NCI-H1694 (cell line): ENCODE data around the gene H3-3A.
"Not testable (repeated sequence)": the region's sequence is repeated elsewhere in the genome, so short reads cannot be mapped to it uniquely, and the experiment has no call there.

Source experiments
- DNase-seq: peaks from one replicate; lab custom pipeline; 2025; lab: John Stamatoyannopoulos, UW

Gene H3-3A

DNA sequence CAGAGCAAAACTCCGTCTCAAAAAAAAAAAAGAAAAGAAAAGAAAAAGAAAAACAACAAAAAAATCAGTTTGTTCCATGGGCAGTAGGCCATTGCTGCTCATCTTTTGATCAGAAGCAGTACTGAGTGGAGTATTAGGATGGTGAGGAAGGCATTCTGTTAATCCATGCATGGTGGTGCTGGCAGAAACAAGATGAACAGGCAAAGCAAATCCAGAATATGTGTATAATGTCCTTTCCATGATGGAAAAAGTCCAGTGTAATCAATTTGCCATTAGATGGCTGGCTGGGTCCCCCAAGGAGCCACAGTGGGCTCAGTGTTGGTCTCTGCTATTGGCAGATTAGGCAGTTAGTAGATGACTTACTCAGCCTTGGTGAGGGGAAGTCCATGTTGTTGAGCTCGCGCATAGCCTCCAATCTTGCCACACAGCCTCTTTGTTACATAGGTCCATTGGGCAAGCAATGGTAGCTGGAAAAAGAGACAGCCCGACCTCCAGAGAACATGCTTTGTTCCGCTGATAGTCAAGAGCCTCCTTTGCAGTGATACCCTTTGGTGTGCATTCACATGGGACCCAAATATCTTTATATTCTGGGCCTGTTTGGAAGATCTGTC lies 23.3 kb downstream of the H3-3A start:
- DNase-seq: no peak

DNA sequence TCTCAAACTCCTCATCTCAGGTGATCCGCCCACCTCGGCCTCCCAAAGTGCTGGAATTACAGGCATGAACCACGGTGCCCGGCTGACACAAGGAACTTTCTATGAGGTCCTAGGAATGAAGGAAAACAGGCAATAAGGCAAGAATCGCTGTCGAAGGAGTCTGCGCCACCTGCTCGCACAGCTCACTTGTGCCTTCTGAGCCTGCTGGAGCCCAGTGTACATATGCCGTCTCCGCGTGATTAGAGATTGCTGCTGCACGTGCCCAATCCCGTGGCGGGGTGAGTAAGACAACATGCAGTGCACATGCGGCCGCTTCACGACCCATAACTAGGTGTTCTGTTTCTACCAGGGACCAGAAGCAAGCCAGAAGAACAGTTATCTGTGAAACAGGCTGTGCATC lies 24.3 kb downstream of the H3-3A start:
- DNase-seq: no peak

- no peak for DNase-seq
Observed at GRCh38 chr1:226091461-226091860, 28.9 kb downstream of the H3-3A start.

GRCh38 chr1:226092048-226092820 lies 29.7 kb downstream of the H3-3A start:
- DNase-seq: not testable (repeated sequence)

- DNase-seq: no peak
Observed at GRCh38 chr1:226092965-226093364, 30.4 kb downstream of the H3-3A start.

DNA sequence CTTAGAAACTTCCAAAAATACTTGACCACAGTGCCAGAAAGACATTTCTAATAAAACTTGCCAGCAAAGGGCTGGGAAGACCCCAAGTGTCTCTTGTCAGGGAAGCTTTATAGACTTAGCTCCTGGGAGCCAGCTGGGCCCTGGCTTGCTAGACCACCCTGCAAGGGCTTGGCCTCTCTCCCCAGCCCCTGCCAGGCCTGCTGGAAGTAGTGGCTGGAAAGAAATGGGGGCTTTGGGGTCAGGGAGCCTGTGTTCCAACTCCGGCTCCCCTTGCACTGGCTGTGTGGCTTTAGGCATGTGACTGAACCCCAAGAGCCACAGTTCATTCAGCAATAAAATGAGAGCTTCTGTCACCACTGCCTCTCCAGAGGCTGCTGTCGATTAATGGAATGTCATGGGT lies 31.1 kb downstream of the H3-3A start:
- DNase-seq: no peak

DNA sequence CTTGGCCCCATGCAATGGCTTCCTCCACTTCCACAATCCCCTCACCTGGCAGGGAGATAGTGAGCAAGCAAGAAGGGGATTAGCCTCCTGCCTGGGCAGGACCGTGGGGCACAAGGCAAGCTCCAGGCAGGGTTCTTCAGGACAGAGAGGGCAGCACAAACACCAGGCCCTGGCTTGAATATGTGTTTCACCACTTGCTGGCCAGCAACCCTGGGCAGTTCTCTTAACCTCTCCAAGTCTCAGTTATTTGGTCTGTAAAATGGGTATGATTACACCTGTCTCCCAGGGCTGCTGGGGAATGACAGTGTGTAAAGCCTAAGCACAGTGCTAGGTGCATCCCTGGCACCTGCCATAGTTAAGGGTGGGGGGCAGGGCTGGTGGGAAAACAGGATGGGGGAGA lies 31.9 kb downstream of the H3-3A start:
- DNase-seq: no peak

DNA sequence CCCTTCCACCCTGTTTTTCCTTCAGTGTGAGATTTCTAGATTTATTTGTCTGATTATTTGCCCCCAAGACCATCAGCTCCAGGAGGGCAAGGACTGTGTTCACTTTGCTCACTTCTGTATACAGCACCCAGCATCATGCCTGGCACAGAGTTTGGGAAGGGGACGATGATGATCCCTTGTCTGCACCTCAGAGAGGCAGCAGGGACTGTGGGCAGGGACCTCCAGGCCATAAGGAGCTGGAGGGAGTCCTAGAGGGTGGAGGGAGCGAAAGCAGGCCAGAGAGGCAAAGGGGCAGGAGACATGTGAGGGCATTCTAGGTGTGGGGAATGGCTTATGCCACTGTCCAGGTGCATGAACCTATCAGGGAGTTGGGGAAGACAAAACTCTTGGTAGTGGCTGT lies 32.8 kb downstream of the H3-3A start:
- no peak for DNase-seq

GRCh38 chr1:226097866-226098625 lies 35.5 kb downstream of the H3-3A start:
- DNase-seq: no peak

GRCh38 chr1:226098870-226099835 lies 36.6 kb downstream of the H3-3A start:
- no peak for DNase-seq

GRCh38 chr1:226100436-226101391 lies 38.2 kb downstream of the H3-3A start:
- no peak for DNase-seq

GRCh38 chr1:226104671-226105121 lies 42.2 kb downstream of the H3-3A start:
- no peak for DNase-seq

GRCh38 chr1:226107471-226108460 lies 45.2 kb downstream of the H3-3A start:
- DNase-seq: no peak

GRCh38 chr1:226108935-226109828 lies 46.7 kb downstream of the H3-3A start:
- DNase-seq: no peak

- DNase-seq: peak; percentile 86
Observed at GRCh38 chr1:226109829-226110248, 47.3 kb downstream of the H3-3A start.

DNA sequence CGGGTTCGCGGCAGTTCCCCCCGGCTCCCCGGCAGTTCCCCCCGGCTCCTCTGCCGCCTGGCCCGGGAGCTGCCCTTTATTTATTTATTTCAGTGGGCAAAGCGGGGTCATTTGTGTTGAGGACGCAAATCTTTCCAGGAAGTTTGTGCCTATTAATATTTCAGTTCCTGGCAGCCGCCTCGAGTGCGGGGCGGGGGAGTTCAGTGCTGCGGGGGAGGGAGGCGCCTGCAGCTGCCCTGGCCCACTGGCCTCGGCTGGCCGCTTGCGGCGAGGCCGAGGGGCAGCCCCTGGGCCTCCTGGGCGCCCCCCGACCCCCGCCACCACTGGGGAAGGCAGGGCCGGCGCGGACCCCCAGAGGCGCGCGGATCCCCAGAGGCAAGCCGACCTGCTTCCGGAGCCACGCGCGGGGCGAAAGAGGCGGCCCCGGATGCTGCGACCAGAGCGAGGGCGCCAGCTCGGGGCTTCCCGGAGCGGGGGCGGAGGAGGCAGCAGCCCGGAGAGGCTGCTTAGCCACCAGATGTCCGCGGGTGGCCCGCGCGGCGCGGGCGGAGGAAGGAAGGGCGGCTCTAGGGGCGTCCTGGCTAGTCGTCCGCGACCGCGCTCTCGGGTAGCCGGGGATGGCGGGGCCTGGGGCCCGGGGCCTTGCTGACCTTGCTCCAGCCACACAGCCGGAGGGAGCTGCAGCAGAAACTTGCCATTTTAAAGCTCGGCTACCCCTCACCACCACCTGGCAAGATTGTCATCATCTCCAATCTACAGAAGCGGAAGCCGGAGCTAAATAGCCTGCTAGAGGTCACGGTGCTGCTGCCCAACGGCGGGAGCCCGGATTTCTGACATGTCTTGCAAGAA lies 48.0 kb downstream of the H3-3A start:
- DNase-seq: no peak
